ENCODE measurements around the gene ITGB7. TPM values are rescaled to one million over a fixed set of nuclear protein-coding genes. Genes with fewer than 3 reads are reported as not detected.

ITGB7 gene
- total RNA-seq, 1 donor from 2014 or later, result 266 TPM

- H3K36me3 Mint-ChIP-seq (ENCODE audit: low read depth), result peaks cover 24% of the 10 kb centered on the region
- intact Hi-C loops (cut with micrococcal nuclease), result loop anchor here (1.0 to 5.0 kb wide), 12 partner anchors 12 to 407 kb away; partner anchors contain the start of genes AAAS, ATF7, CSAD and ESPL1
- H3K4me1 Mint-ChIP-seq (ENCODE audit: low read depth), result peaks cover 83% of the 10 kb centered on the region
- peak; percentile 79 for DNase-seq (ENCODE audit: low spot score)
- H3K27me3 Mint-ChIP-seq (ENCODE audit: insufficient read depth), result peaks cover 2% of the 10 kb centered on the region
- peak overlapping the region; percentile 94 for H3K4me3 Mint-ChIP-seq
- H3K27ac Mint-ChIP-seq, result peak overlapping the region; percentile 98
- no peaks in the 10 kb centered on the region for H3K9me3 Mint-ChIP-seq
These were observed 13.1 kb upstream of the ITGB7 start for GRCh38 chr12:53219956-53220693.

GRCh38 chr12:53219292-53219955, 12.4 kb upstream of the ITGB7 start:
- Mint-ChIP-seq H3K4me3 (peak overlapping the region; percentile 94), H3K27me3 (ENCODE audit: insufficient read depth) (peaks cover 2% of the 10 kb centered on the region), H3K4me1 (ENCODE audit: low read depth) (peaks cover 83% of the 10 kb centered on the region), H3K36me3 (ENCODE audit: low read depth) (peaks cover 24% of the 10 kb centered on the region), H3K27ac (peak overlapping the region; percentile 96), H3K9me3 (no peaks in the 10 kb centered on the region)
- intact Hi-C loops (cut with micrococcal nuclease), result loop anchor here (1.0 to 5.0 kb wide), 9 partner anchors 13 to 167 kb away; partner anchors contain the start of genes CSAD, ESPL1, MYG1 and PFDN5
- DNase-seq (ENCODE audit: low spot score), result peak; percentile 61

GRCh38 chr12:53218551-53219291, 11.7 kb upstream of the ITGB7 start:
- Mint-ChIP-seq H3K4me3 (peak overlapping the region; percentile 94), H3K9me3 (no peaks in the 10 kb centered on the region), H3K4me1 (ENCODE audit: low read depth) (peaks cover 82% of the 10 kb centered on the region), H3K36me3 (ENCODE audit: low read depth) (peaks cover 30% of the 10 kb centered on the region), H3K27ac (peak overlapping the region; percentile 96), H3K27me3 (ENCODE audit: insufficient read depth) (peaks cover 2% of the 10 kb centered on the region)
- intact Hi-C loops (cut with micrococcal nuclease), result loop anchor here (1.0 to 5.0 kb wide), 9 partner anchors 12 to 166 kb away; partner anchors contain the start of genes CSAD, ESPL1, MYG1 and PFDN5
- DNase-seq (ENCODE audit: low spot score), result no peak

GRCh38 chr12:53217931-53218307, 10.9 kb upstream of the ITGB7 start:
- H3K9me3 Mint-ChIP-seq, result no peaks in the 10 kb centered on the region
- intact Hi-C loops (cut with micrococcal nuclease), result loop anchor here (5.0 kb wide), 1 partner anchor 166 kb away; the partner anchor contains the start of gene TNS2
- no peak for DNase-seq (ENCODE audit: low spot score)

GRCh38 chr12:53217051-53217930, 10.2 kb upstream of the ITGB7 start:
- Mint-ChIP-seq H3K4me1 (ENCODE audit: low read depth) (peaks cover 81% of the 10 kb centered on the region), H3K27ac (peak overlapping the region; percentile 92), H3K9me3 (no peaks in the 10 kb centered on the region), H3K36me3 (ENCODE audit: low read depth) (peaks cover 40% of the 10 kb centered on the region), H3K27me3 (ENCODE audit: insufficient read depth) (peaks cover 2% of the 10 kb centered on the region), H3K4me3 (peak overlapping the region; percentile 94)
- intact Hi-C loops (cut with micrococcal nuclease), result loop anchor here (5.0 kb wide), 1 partner anchor 165 kb away; the partner anchor contains the start of gene TNS2
- DNase-seq (ENCODE audit: low spot score), result no peak

More at GRCh38 chr12:53217931-53218307, 10.9 kb upstream of the ITGB7 start:
- Mint-ChIP-seq H3K4me3 (peak overlapping the region; percentile 94), H3K27me3 (ENCODE audit: insufficient read depth) (peaks cover 2% of the 10 kb centered on the region), H3K27ac (peak overlapping the region; percentile 92), H3K4me1 (ENCODE audit: low read depth) (peaks cover 82% of the 10 kb centered on the region), H3K36me3 (ENCODE audit: low read depth) (peaks cover 34% of the 10 kb centered on the region)

GRCh38 chr12:53215497-53215896, 8.4 kb upstream of the ITGB7 start:
- DNase-seq (ENCODE audit: low spot score), result no peak
- no peaks in the 10 kb centered on the region for H3K9me3 Mint-ChIP-seq
- intact Hi-C loops (cut with micrococcal nuclease), result loop anchor here (5.0 kb wide), 1 partner anchor 163 kb away; the partner anchor contains the start of gene TNS2
- H3K36me3 Mint-ChIP-seq (ENCODE audit: low read depth), result peaks cover 45% of the 10 kb centered on the region
- H3K27ac Mint-ChIP-seq, result no peak overlapping the region
- H3K27me3 Mint-ChIP-seq (ENCODE audit: insufficient read depth), result no peaks in the 10 kb centered on the region
- peaks cover 82% of the 10 kb centered on the region for H3K4me1 Mint-ChIP-seq (ENCODE audit: low read depth)
- peak overlapping the region; percentile 94 for H3K4me3 Mint-ChIP-seq

GRCh38 chr12:53214687-53215455, 7.8 kb upstream of the ITGB7 start:
- peaks cover 79% of the 10 kb centered on the region for H3K4me1 Mint-ChIP-seq (ENCODE audit: low read depth)
- no peaks in the 10 kb centered on the region for H3K9me3 Mint-ChIP-seq
- no peak overlapping the region for H3K4me3 Mint-ChIP-seq
- H3K27ac Mint-ChIP-seq, result peak overlapping the region; percentile 76
- no peaks in the 10 kb centered on the region for H3K27me3 Mint-ChIP-seq (ENCODE audit: insufficient read depth)
- DNase-seq (ENCODE audit: low spot score), result no peak
- peaks cover 45% of the 10 kb centered on the region for H3K36me3 Mint-ChIP-seq (ENCODE audit: low read depth)
- intact Hi-C loops (cut with micrococcal nuclease), result loop anchor here (5.0 kb wide), 1 partner anchor 163 kb away; the partner anchor contains the start of gene TNS2

- Mint-ChIP-seq H3K36me3 (ENCODE audit: low read depth) (peaks cover 43% of the 10 kb centered on the region), H3K9me3 (no peaks in the 10 kb centered on the region), H3K4me1 (ENCODE audit: low read depth) (peaks cover 77% of the 10 kb centered on the region), H3K4me3 (no peak overlapping the region), H3K27me3 (ENCODE audit: insufficient read depth) (no peaks in the 10 kb centered on the region), H3K27ac (peak overlapping the region; percentile 59)
- no peak for DNase-seq (ENCODE audit: low spot score)
- intact Hi-C loops (cut with micrococcal nuclease), result no loop called here
These were observed 7.2 kb upstream of the ITGB7 start for GRCh38 chr12:53214221-53214620.

- Mint-ChIP-seq H3K36me3 (ENCODE audit: low read depth) (peaks cover 42% of the 10 kb centered on the region), H3K4me3 (no peak overlapping the region), H3K9me3 (no peaks in the 10 kb centered on the region), H3K27me3 (ENCODE audit: insufficient read depth) (no peaks in the 10 kb centered on the region), H3K27ac (peak overlapping the region; percentile 11), H3K4me1 (ENCODE audit: low read depth) (peaks cover 78% of the 10 kb centered on the region)
- DNase-seq (ENCODE audit: low spot score), result peak; percentile 75
- intact Hi-C loops (cut with micrococcal nuclease), result loop anchor here (1.0 kb wide), 5 partner anchors 38 to 132 kb away; partner anchors contain the start of genes AAAS and ESPL1
These were observed 6.3 kb upstream of the ITGB7 start for GRCh38 chr12:53213348-53213747.

GRCh38 chr12:53212931-53213330, 5.9 kb upstream of the ITGB7 start:
- Mint-ChIP-seq H3K9me3 (no peaks in the 10 kb centered on the region), H3K36me3 (ENCODE audit: low read depth) (peaks cover 42% of the 10 kb centered on the region), H3K27ac (peak overlapping the region; percentile 57), H3K27me3 (ENCODE audit: insufficient read depth) (no peaks in the 10 kb centered on the region), H3K4me3 (no peak overlapping the region), H3K4me1 (ENCODE audit: low read depth) (peaks cover 78% of the 10 kb centered on the region)
- DNase-seq (ENCODE audit: low spot score), result no peak
- intact Hi-C loops (cut with micrococcal nuclease), result loop anchor here (1.0 kb wide), 5 partner anchors 38 to 132 kb away; partner anchors contain the start of genes AAAS and ESPL1
